Mucosa of descending colon (tissue), 3 donors: ENCODE data around the gene BRD9. TPM values are rescaled to one million over a fixed set of nuclear protein-coding genes. Genes with fewer than 3 reads are reported as not detected.
"Not testable (repeated sequence)": the region's sequence is repeated elsewhere in the genome, so short reads cannot be mapped to it uniquely, and the experiment has no call there.

Experiments
- ATAC-seq: fragments of 200-7000 bp; cut with Tn5 transposase; one replicate; pipeline ENCODE4 v1.9.1; 2020; ENCODE audit warnings: mild to moderate bottlenecking, moderate library complexity
- DNase-seq, 3 donors: peaks; one replicate each; pipeline ENCODE4 v3.0.0-alpha.2; 2020
- H3K36me3 ChIP-seq: fragments of 200-600 bp; one replicate; pipeline ENCODE4 v1.8.0; 2021; ENCODE audit warnings: low read depth, mild to moderate bottlenecking
- H3K4me1 ChIP-seq: fragments of 200-600 bp; one replicate; pipeline ENCODE4 v1.8.0; 2021; ENCODE audit warnings: low read depth, mild to moderate bottlenecking
- H3K4me3 ChIP-seq: fragments of 200-600 bp; one replicate; pipeline ENCODE4 v1.8.0; 2021; ENCODE audit warnings: mild to moderate bottlenecking
- H3K9me3 ChIP-seq: fragments of 200-600 bp; one replicate; pipeline ENCODE4 v1.8.0; 2021; ENCODE audit warnings: mild to moderate bottlenecking
- intact Hi-C, 2 donors: fragments of 100-400 bp; cut with DNase I in 1 of 2; cut with micrococcal nuclease in 1 of 2; formaldehyde crosslinking; loops; one replicate each; pipeline versions ENCODE4 v1.11.0 to v1.11.1; 2022; cut with DNase I, micrococcal nuclease
- total RNA-seq, 3 donors: library from RNA; stranded (reverse); fragmentation: NEBNext Ultra II Directional in 2 of 3; extraction: Animal tissue kit (Norgen Biotek cat#: 25700) in 2 of 3; gene quantifications; one replicate each; pipeline versions ENCODE4 v1.2.1 to v1.2.4, GENCODE V29; 2021 to 2023
- TF ChIP-seq, protein P1 (sequence below): fragments of 200-600 bp; IDR thresholded peaks from one replicate; pipeline ENCODE4 v1.8.0; 2022; ENCODE audit warnings: antibody characterized with exemption, mild to moderate bottlenecking
- donor health status: DM: no; HTN: no; CAD: no; lungs with moderate emphysema.
- donor health status: DM: no; HTN: no; CAD: no.
- donor health status: DM: no; HTN: yes; CAD: no.

The BRD9 gene
- total RNA-seq, 3 donors from 2014 or later, result 30.8 to 46.5 (median 36.7) TPM

DNA sequence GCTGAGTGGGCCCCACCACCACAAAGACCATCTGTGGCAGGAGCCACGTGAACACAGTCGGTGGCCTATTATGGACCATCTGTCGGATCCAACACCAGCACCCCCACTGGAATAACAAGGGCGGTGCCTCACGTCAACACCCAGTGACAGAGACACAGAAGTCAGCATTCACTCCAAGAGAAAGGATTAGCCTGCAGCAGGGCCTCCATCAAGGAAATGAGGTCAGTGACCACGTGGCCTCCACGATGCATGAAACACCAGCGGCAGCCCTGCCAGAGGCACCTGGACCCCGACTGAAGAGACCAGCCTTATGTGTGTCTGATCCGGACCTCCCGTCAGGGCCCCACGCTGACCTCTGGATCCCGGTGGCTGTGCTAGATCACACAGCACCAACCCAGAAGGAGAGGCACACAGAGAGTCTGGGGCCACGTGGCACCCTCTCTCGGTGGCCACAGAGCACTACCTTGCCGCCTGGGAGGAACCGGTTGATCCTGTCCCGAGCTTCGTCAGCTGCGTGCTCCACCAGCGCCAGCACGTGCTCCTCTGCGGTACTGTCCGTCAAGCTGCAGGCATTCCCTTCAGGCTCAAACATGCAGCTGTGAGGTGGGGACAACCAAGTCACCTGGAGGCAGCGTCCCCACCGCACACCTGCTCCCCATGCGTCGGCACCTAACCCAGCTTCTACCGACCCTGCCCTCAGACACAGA, 9.0 kb downstream of the BRD9 start:
- H3K4me1 ChIP-seq, result no peaks in the 10 kb centered on the region
- intact Hi-C loops, result no loop called here
- DNase-seq (no peak), ATAC-seq (no peak)
- H3K36me3 ChIP-seq, result peaks cover 19% of the 10 kb centered on the region
- no peaks in the 10 kb centered on the region for H3K9me3 ChIP-seq
- TF ChIP-seq, protein P1, sequence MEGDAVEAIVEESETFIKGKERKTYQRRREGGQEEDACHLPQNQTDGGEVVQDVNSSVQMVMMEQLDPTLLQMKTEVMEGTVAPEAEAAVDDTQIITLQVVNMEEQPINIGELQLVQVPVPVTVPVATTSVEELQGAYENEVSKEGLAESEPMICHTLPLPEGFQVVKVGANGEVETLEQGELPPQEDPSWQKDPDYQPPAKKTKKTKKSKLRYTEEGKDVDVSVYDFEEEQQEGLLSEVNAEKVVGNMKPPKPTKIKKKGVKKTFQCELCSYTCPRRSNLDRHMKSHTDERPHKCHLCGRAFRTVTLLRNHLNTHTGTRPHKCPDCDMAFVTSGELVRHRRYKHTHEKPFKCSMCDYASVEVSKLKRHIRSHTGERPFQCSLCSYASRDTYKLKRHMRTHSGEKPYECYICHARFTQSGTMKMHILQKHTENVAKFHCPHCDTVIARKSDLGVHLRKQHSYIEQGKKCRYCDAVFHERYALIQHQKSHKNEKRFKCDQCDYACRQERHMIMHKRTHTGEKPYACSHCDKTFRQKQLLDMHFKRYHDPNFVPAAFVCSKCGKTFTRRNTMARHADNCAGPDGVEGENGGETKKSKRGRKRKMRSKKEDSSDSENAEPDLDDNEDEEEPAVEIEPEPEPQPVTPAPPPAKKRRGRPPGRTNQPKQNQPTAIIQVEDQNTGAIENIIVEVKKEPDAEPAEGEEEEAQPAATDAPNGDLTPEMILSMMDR, result no peak
- H3K4me3 ChIP-seq, result no peak overlapping the region

DNA sequence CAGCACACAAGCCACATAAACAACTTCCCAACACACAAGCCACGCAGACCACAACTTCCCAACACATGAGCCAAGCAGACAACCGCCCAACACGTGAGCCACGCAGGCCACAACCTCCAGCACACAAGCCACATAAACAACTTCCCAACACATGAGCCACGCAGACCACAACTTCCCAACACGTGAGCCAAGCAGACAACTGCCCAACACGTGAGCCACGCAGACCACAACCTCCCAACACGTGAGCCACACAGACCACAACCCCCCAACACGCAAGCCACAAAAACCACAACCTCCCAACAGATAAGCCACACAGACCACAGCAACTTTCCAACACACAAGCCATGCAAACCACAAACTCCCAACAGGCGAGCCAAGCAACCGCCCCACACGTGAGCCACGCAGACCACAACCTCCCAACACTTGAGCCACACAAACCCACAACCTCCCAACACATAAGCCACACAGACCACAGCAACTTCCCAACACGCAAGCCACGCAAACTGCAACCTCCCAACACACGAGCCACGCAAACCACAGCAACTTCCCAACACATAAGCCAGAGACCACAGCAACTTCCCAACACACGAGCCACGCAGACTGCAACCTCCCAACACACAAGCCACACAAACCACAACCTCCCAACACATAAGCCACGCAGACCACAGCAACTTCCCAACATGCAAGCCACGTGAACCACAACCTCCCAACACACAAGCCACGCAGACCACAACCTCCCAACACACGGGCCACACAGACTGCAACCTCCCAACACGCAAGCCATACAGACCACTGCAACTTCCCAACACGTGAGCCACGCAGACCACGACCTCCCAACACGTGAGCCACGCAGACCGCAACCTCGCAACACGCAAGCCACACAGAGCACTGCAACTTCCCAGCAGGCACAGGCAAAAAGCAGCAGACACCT, 10.1 kb downstream of the BRD9 start:
- Histone ChIP-seq H3K9me3 (no peaks in the 10 kb centered on the region), H3K36me3 (peaks cover 27% of the 10 kb centered on the region), H3K4me1 (no peaks in the 10 kb centered on the region), H3K4me3 (no peak overlapping the region)
- TF ChIP-seq, protein P1, result no peak
- peak in 1 of 3 donors; percentile 10 for DNase-seq
- ATAC-seq, result no peak
- intact Hi-C loops, result no loop called here

DNA sequence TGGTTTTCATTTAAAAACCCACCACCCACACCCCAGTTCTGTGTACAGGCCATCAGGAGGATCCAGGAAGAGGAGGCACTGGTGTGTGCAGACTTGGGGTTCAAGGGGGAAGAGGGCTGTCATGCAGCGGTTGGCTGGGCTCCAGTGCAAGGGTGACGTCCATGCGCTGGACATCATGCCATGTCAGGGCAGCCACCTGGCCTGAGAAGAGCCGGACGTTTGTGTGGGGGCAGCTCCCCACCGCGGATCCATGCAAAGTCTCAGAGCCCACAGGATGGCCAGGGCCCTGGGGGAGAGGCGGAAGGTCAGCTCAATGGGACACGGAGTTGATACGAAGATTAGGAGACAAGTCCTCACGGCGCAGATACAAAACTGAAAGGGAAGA, 11.1 kb downstream of the BRD9 start:
- Histone ChIP-seq H3K4me1 (no peaks in the 10 kb centered on the region), H3K36me3 (peaks cover 28% of the 10 kb centered on the region), H3K4me3 (no peak overlapping the region), H3K9me3 (no peaks in the 10 kb centered on the region)
- ATAC-seq (no peak), DNase-seq (peak in 1 of 3 donors; percentile 15)
- intact Hi-C loops, result no loop called here
- TF ChIP-seq, protein P1, result no peak

DNA sequence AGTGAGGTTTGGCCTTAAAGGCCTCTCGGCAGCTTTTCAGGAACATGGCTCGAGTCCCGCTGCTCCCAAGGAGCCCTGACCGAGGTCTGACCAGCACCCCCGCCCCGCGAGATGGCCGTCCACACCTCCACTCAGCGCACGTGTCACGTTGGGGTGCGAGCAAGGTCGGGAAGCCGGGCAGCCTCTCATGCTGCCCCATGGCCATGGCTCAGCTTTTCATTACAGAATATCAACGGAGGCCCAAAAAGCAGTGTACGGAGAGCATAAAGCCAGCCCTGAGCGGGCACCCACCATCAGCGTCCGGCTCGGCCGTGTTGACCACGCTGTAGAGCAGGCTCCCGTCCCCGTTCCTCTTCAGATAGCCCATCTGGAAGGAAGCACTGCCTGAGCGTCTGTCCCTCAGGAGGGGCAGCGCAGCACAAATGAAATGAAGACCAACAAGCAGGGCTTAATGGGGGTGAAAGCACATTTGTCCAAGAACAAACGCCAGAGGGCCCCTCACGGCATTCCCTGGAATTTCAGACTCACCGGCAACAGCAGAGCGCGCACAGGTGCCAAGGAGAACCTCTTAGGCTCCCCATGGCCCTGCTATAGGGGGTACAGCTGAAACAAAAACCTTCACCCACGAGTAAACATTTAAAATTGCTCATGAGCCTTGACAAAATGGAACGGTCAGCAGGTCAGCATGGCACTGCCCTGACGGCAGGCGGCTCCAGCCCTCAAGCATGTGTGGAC, 11.6 kb downstream of the BRD9 start:
- TF ChIP-seq, protein P1, result no peak

DNA sequence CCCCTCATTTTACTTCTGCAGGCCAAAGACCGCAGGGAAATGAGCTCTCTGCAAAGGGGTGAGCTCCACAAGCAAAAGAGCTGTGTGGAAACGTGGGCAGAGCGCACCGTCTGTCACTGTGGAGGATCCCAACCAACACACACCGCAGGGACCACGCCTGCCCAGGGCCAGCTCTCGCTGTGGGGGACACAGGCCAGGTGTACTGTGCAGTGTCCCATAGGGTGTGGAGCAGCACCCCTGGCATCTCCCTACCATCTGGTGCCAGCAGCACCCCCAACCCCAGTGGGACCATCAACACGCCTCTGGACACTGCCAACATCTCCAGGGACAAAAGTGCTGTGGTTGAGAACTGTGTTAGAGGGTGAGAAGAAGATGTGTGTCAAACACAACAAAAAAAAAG, 13.9 kb downstream of the BRD9 start:
- ATAC-seq, H3K9me3 ChIP-seq, H3K4me1 ChIP-seq, H3K4me3 ChIP-seq, intact Hi-C loops, DNase-seq: not testable (repeated sequence)
- H3K36me3 ChIP-seq, result peaks cover 18% of the 10 kb centered on the region

More for the DNA sequence above, 11.6 kb downstream of the BRD9 start:
- no peak for ATAC-seq
- no peaks in the 10 kb centered on the region for H3K4me1 ChIP-seq
- peaks cover 22% of the 10 kb centered on the region for H3K36me3 ChIP-seq
- no peak overlapping the region for H3K4me3 ChIP-seq
- H3K9me3 ChIP-seq, result no peaks in the 10 kb centered on the region
- no peak for DNase-seq
- intact Hi-C loops, result no loop called here
